Left cardiac atrium (tissue), 4 donors: Measurements from ENCODE around the gene STX19. TPM values are rescaled to one million over a fixed set of nuclear protein-coding genes. Genes with fewer than 3 reads are reported as not detected.

Source experiments
- ATAC-seq, 2 donors: fragments of 200-7000 bp; cut with Tn5 transposase; one replicate each; pipeline ENCODE4 v1.9.1; 2020; ENCODE audit warnings: mild to moderate bottlenecking in 2 of 2, moderate library complexity in 2 of 2
- DNase-seq: peaks from one replicate; pipeline ENCODE4 v3.0.0-alpha.2; 2020
- intact Hi-C, 2 donors: fragments of 100-400 bp; cut with DNase I; formaldehyde crosslinking; loops; one replicate each; pipeline versions ENCODE4 v1.14.1 to v1.15.1; 2022 to 2023
- long read RNA-seq: library from polyadenylated mRNA; unstranded; transcript quantifications from one replicate; pipeline ENCODE4 v2.0.0, GENCODE V29; 2021
- total RNA-seq, 2 donors: library from RNA; stranded (reverse); fragmentation: NEBNext Ultra II Directional; extraction: Animal tissue kit (Norgen Biotek cat#: 25700); gene quantifications; one replicate each; pipeline ENCODE4 v1.2.1, GENCODE V29; 2021
- donor health status: DM: no; HTN: yes; CAD: no.
- donor health status: DM: no; HTN: yes; CAD: no; lungs with severe emphysema.
- donor health status: DM: yes; HTN: yes; CAD: no.
- donor health status: Dilated cardiomyopathy.

The STX19 gene, protein sequence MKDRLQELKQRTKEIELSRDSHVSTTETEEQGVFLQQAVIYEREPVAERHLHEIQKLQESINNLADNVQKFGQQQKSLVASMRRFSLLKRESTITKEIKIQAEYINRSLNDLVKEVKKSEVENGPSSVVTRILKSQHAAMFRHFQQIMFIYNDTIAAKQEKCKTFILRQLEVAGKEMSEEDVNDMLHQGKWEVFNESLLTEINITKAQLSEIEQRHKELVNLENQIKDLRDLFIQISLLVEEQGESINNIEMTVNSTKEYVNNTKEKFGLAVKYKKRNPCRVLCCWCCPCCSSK
- not detected for total RNA-seq
- long read RNA-seq, result 0 reads

DNA sequence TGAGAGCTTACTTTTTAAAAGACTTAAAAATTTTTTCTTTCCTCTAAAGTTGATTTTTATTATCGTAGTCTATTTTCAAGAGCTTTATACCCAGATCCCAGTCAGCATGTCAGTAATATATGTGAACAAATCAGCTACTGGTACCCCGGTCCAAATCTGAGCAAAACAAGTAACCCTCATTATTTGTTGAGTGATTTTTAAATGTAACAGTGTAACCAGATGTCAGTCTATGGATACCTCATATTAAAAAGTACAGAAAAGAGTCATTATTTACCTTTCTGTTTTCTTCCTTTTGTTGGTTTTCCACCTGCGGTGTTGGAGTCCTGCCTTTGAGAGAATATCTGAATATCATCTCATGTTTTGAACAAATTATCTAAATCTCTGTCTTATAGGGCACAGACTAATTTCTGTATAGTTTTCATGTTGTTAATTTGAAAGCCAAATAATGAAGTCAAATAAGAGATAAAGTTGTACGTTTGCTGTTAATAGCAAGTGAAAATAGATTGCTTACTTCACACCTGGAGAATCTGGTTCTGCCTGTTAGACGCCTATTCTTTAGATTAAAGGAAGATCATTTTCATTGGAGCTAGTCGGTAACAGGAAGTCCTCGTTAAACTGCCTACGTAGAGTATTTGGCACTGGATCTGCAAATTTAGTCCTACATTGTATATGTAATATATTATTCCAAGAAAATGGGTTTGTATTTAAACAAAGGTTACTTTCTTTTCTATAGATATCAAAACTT, at the start of gene STX19:
Gene STX19 (minus strand): TSS at position 505 of the 745 bp plus-strand sequence. CDS start 13,328 bp downstream, outside the sequence.
- intact Hi-C loops, result no loop called here

DNA sequence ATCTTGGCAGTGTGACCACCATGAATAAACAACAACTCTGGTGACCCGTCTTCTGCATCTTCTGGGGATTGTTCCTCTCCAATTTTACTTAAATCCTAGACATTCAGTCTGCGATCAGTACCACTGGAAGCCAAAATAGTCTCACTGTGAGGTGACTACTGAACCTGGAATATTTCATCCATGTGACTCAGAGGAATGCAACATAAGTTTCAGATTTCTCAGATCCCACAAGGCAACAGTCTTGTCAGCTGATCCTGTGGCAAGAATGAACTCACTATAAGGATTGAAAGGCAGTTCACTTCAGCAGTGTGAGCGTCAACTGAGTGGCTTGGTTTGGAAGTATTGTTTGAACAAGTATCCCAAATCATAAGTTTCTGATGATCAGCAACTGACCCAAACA, 47.7 kb upstream of the STX19 start:
- no peak for DNase-seq
- intact Hi-C loops, result no loop called here
- ATAC-seq, result no peak

More for the DNA sequence above, at the start of gene STX19:
- no peak for DNase-seq
- ATAC-seq, result no peak

DNA sequence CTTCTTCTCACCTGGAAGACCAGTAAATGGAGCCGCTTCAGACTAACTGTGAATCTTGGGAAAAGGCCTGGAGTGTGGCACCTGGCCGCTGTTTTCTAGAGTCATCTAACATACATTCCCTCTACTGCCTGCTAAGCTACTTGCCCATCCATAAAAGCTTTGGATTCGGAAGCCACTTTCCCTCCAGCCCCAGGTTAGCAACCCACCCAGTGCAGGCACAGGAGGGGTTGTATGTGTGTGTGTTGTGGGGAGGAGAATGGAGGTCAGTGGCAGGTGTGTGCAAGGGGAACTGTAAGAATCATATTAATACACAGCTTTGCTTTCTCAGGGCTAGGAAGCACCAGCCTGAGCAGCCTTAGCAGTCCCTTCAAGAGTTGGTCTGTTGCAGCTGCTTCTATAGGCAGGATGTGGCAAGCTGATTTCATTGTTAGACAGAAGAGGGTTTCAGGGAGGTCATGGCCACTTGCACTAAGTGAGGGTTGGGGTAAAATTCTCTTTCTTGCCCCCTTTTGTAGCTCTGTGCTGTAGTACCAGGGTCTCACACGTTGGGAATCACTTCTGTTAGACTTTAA, 43.4 kb upstream of the STX19 start:
- DNase-seq (no peak), ATAC-seq (no peak)
- intact Hi-C loops, result no loop called here

DNA sequence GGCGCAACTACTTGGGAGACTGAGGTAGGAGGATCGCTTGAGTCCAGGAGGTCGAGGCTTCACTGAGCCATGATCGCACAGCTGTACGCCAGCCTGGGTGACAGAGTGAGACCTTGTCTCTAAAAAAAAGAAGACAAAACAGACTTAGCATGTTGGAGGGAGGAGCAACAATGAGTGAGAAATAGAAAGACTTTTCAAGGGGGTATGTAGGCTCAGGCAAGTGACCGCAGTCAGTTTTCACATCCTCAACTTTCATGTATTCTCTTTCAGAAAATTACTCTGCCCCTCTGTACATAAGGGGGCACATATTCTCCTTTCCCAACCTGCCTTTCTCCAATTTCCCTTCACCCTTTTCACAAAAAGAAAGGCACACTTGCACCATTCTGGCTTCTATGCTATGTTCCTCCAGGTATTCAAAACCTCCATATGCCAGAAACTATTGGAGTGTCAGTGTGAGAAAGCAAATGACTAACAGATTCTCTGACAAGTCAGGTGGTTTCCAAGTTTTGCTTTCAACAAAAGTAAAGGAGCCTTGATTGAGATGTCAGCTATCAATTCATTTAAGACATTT, 42.0 kb upstream of the STX19 start:
- intact Hi-C loops, result no loop called here
- no peak for DNase-seq
- no peak for ATAC-seq

DNA sequence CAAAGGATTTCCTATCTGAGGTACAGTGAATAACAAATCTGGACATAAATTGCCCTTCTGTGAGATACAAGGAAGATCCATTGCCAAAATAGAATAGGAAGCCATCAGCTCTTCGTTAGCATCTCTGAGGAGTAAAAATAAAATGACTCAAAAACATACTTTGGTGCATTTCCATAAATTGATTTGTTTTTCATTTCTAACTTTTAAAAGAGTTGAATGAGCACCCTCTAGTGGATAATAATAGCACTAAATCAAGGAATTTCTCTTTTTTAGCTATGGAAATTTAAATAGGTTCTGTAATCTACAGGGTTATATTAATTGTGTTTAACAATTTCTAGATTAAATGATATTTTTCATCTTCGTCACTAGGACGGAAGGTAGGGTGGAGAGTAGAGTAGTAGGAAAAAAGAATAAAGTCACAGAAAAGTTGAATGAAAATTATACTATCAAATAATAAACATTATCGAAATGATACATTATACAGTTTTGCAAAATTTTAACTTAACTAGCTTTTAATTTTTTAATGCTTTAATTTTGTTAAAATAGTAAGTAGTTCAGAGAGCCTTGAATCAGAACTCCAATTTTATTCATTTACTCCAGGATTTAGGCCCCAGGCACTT, 40.9 kb upstream of the STX19 start:
- ATAC-seq (no peak), DNase-seq (no peak)
- intact Hi-C loops, result loop anchor here (10.0 kb wide), 2 partner anchors 65 to 165 kb away; no protein-coding TSS in a partner anchor

DNA sequence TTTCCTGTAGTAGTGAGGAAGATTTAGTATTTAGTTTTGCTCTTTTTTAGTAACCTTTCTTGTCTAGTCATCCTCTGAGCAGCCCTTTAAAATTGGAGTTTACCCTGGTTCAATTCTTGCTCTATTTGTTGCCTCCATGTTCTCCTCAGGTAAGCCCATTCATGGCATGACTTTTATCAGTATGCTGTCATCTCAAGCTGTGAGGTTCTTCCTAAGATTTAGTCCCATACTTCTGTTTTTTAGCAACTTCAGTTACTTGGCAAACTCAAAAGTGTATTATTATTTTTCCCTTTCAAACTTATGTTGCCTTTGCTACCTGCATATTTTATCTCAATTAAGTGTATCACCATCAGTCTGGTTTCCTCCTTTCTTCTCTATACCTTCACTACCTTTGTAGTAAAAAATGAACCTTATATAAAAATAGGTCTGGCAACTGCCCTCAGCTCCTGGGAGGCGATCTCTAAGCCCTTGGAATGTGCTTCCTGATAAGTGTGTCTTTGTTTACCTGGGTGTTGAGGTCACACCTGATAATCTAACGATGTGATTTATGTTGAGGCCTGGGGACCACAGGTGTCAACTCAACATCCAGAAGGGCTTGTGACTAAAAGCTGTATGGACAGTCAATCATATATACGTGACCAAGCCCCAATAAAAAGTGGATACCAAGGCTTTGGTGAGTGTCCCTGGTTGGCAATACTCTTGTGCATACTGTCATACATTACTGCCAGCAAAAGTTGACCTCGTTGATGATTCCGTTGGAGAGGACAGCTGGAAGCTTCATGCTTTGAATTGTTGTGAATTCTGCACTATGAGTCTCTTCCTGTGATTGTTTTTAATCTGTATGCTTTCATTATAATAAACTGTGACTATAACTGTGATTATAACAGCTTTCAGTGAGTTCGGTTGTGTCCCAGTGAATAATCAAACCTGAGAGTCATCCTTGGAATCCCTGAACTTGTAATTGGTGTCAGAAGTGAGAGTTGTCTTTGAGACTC, 38.4 kb upstream of the STX19 start:
- intact Hi-C loops, result loop anchor here (10.0 kb wide), 2 partner anchors 62 to 162 kb away; no protein-coding TSS in a partner anchor
- no peak for ATAC-seq
- no peak for DNase-seq

DNA sequence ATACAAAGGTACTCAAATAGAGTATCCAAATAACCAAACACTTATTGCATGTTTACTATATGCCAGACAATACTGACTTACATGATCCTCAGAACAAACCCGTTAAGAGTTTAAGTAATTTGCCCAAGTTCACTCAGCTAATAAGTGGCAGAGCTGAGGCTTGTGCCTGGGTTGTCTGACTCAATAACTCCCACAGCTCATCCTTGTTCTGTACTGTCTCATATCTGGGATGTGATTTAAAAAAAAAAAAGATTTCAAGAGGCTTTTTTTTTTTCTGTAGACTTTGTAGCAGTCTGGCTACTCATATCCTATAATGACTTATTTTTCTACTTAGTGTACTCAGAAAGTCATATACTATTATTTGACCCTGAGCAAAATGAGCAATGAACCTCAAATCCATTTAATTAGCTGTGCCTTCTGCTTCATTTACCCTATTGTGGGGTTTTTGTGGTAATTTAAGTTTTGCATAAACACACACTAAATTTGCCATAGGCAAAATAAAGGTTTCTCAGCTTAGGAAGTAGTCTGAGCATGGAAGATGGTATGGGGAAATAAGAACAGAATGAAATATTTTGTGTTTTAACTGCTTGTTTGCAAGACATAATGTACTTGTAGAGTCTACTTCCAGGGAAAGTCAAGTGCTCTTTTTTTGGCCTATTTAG, 37.6 kb upstream of the STX19 start:
- no peak for ATAC-seq
- intact Hi-C loops, result loop anchor here (10.0 kb wide), 2 partner anchors 61 to 161 kb away; no protein-coding TSS in a partner anchor
- DNase-seq, result no peak

DNA sequence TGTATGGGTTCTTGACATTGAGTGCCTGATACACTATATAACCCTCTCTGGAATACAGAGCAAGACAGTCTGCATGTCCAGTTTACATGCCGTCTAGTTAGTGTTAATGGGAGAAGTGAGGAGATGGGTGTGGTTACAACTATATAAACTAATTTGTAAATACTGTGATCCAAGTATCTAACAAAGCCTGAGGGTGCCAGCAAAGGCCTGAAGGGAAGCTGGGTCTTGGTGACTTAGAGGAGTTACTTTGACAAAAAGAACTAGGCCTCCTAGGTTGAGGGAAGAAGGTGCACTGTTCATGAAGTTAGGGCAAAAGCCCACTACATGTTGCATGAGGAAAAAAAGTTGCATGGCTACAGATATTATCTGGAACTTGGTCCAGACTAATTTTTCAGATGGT, 36.7 kb upstream of the STX19 start:
- ATAC-seq (no peak), DNase-seq (no peak)
- intact Hi-C loops, result loop anchor here (10.0 kb wide), 2 partner anchors 60 to 160 kb away; no protein-coding TSS in a partner anchor

DNA sequence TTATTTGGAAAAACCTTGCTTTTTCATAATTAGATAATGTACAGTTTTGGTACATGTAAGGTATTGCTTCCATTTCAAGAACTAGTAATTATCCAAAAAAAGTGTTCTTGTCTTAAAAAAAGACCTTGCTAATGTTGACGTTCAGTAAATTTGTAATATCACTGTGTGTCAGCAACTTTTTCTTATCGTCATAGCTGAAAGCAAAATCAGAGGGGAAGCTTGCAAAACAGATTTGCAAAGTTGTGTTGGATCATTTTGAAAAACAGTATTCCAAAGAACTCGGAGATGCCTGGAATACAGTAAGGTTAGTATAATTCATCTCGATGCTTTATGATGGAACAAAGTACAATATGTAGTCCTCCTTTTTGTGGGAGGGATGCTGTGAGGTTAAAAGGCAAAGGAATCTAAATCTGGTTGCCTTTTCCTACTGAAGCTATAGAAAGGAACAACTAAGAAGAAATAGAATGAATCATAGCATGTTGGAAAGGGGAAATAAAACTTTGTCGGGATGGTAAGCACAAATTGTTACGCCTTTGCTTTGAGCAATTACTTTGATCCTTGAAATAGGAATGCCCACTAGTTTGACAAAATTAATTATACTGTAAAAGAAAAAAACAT, 36.0 kb upstream of the STX19 start:
- ATAC-seq (no peak), DNase-seq (no peak)
- intact Hi-C loops, result loop anchor here (10.0 kb wide), 2 partner anchors 60 to 160 kb away; no protein-coding TSS in a partner anchor

DNA sequence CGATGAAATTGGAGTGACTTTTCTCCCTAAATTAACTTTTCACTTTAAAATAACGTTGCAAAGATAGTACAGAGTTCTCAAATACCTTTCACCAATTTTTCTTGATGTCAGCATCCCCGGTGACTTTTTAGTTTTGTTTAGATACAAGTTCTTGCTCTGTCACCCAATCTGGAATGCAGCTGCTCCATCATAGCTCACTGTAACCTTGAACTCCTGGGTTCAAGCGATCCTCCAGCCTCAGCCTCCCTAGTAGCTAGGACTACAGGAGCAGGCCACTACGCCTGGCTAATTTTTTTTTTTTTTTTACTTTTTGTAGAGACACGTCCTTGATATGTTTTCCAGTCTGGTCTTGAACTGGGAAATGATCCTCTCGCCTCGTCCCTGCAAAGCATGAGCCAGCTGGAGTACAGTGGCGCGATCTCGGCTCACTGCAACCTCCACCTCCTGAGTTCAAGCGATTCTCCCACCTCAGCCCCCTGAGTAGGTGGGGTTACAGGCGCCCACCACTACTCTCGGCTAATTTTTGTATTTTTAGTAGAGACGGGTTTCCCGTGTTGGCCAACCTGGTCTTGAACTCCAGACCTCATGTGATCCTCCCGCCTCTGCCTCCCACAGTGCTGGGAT, 35.2 kb upstream of the STX19 start:
- intact Hi-C loops, result loop anchor here (2.0 to 10.0 kb wide), 3 partner anchors 59 to 159 kb away; no protein-coding TSS in a partner anchor
- DNase-seq (no peak), ATAC-seq (no peak)

DNA sequence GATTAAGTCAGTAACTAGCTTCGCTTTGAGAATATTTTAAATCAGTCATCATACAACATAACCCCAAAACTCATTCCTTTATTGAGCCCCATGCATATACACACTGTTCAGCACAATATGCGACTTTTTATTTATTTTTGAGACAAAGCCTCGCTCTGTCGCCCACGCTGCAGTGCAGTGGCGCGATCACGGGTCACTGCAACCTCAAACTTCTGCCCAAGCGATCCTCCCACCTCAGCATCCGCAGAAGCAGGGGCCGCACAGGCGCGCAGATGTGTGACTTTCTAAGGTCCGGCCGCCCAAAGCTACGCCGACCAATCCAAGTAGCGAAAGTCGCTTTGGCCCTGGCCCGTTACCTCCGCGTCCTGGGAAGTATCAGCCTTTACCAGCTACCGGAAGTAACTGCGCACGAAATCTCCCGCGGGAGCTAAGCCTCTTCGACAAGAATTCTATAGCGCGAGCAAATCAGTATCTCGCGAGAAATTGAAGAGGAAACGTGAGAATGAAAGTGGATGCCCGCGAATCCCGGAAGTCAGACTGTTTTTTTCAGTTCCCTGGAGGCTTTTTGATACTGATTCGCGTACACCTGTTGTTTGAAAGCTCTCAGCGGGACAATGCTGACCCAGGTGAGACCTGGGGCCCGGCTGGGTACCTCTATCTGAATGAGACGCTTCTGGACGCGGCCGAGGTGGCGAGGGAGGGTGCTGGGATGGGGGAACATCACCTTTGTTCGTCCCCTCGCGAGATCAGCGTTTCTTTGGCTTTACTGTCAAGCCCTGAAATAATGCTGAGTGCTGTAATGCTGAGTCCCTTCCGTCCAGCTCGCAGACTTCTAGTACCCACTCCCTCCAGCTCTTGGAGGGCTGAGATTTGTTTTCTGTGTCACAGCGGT, 34.4 kb upstream of the STX19 start, which contains the start of the genes DHFR2 and NSUN3:
Gene DHFR2 (minus strand): TSS at position 404 of the 892 bp plus-strand sequence. CDS start 1,405 bp downstream, outside the sequence.
Gene NSUN3 (plus strand): TSS at position 549 of the 892 bp plus-strand sequence. CDS start 66 bp downstream, at position 615.
- DNase-seq (peak; percentile 96), ATAC-seq (peak; percentile 96 to 98)
- intact Hi-C loops, result loop anchor here (2.0 to 10.0 kb wide), 3 partner anchors 58 to 158 kb away; no protein-coding TSS in a partner anchor

DNA sequence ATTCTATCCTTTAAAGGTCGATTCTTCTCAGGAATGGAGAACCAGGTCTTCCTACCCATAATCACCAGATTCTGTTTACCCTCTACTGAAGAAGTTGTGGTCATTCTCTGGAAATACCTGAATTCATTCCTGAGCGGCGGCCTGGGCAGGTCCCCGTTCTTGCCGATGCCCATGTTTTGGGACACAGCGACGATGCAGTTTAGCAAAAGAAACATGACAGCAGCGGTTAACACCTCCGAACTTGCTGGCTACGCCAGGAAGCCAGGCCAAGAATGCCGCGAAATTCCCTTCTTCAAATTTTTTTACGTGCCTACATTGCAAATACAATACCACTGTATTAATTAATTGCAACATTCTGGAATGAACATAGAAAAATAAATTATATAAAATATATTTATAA, 32.9 kb upstream of the STX19 start:
- ATAC-seq (no peak), DNase-seq (no peak)
- intact Hi-C loops, result loop anchor here (10.0 kb wide), 2 partner anchors 56 to 156 kb away; no protein-coding TSS in a partner anchor

DNA sequence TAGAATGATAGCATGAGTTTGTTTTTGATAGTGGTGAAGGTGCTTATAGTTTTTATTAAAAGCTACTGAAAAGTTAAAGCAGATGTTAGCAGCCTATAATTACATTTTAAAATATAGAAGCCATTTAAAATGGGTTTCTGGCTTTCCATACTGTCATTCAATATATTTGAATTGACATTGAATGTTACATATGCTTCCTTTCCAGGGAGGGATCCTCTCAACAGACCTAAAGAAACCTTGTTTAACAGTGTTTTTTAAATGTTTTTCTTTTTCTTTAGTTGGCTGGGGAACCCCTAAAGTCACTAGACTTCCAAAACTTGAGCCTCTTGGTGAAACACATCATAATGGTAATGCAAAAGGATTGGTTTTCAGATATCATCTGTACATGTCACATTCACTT, 22.1 kb upstream of the STX19 start:
- ATAC-seq, result no peak
- intact Hi-C loops, result no loop called here

DNA sequence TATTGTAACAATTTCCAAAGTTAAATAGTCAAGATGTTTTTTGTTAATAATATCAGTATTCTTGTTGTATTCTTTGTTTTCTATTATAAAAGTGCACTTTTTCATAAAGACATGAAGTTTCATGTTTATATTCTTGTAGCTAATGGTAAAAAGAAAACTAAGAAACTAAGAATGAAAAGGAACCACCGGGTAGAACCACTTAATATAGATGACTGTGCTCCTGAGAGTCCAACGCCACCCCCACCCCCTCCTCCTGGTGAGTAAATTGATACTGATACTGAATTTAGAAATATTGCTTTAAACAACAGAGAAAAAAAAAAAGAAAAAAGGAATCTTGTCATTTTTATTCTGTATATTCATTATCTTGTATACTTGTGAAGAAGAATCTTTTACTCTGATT, 20.9 kb upstream of the STX19 start:
- DNase-seq (no peak), ATAC-seq (no peak)
- intact Hi-C loops, result no loop called here

More for the DNA sequence above, 22.1 kb upstream of the STX19 start:
- no peak for DNase-seq

DNA sequence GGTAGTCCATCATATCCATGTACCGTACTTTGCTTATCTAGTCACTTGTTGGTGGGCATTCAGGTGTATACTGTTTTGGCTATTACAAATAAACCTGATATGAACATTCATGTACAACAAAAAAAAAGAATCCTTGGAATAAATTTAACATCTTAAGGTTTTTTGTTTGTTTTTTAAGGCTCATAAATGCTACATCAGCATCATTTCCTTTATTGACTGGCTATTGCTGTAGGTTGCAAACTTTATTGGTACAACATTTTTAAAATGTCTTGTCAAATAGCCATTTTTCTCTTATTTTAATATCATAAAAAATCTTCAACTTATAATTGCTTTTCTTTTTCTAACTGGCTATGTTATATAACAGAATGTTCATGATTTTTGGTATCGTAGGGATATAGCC, 18.1 kb upstream of the STX19 start:
- no peak for DNase-seq
- no peak for ATAC-seq
- intact Hi-C loops, result no loop called here
